Measurements from ENCODE around the gene MICU1. TPM values are rescaled to one million over a fixed set of nuclear protein-coding genes. Genes with fewer than 3 reads are reported as not detected.
"Not testable (repeated sequence)": the region's sequence is repeated elsewhere in the genome, so short reads cannot be mapped to it uniquely, and the experiment has no call there.

MICU1 gene
- polyA plus RNA-seq, 1 of the 3 experiments (the other 2 are of a cell fraction), result 24.6 TPM

- TF ChIP-seq USF2 (IDR thresholded peaks at IDR 0.05; ENCODE audit: borderline replicate concordance, low read depth, low read length), result no peak
- TF ChIP-seq CTCF (IDR thresholded peaks at IDR 0.05), result no peak
- no peak for TF ChIP-seq SMC3 (IDR thresholded peaks at IDR 0.05; ENCODE audit: low read depth, low read length)
- no peak for TF ChIP-seq MEF2A (IDR thresholded peaks at IDR 0.05; ENCODE audit: borderline replicate concordance, low read depth)
- no peak for TF ChIP-seq TAF1 (IDR thresholded peaks at IDR 0.05; ENCODE audit: borderline replicate concordance, low read depth, low read length)
- TF ChIP-seq GATA2 (CRISPR knock-in tag; IDR thresholded peaks at IDR 0.05), result no peak
Measured at GRCh38 chr10:72649291-72649690, 23.4 kb upstream of the MICU1 start (continued).

GRCh38 chr10:72648301-72648700 is 22.4 kb upstream of the MICU1 start:
- H3K4me2 ChIP-seq, result no peak overlapping the region
- CTCF ChIA-PET, result no interaction called here
- WGBS (ENCODE audit: low lambda C conversion rate), result 90% methylated on average over 1 of the region's 1 CpG

GRCh38 chr10:72646971-72647370 is 21.1 kb upstream of the MICU1 start:
- CTCF ChIA-PET, result interaction anchor here (0.6 kb wide), 1 partner anchor 255 kb away, joined by 4 read pairs; no protein-coding TSS in a partner anchor
- H2AFZ ChIP-seq (ENCODE audit: low read depth); H3K27ac ChIP-seq (ENCODE audit: low read depth in 2 of 2, low read length in 1 of 2); DNase-seq; POLR2A ChIA-PET; H3K4me3 ChIP-seq (ENCODE audit: low read depth in 2 of 2, low read length in 1 of 2); H3K27me3 ChIP-seq (ENCODE audit: insufficient read depth); H3K9ac ChIP-seq; H3K4me1 ChIP-seq (ENCODE audit: control insufficient read depth in 1 of 2, insufficient read depth in 2 of 2, low read depth in 1 of 2, low read length in 1 of 2); H3K9me2 ChIP-seq; H3K79me2 ChIP-seq (ENCODE audit: insufficient read depth); H3K9me3 ChIP-seq; H3K36me3 ChIP-seq (replicated peaks in 1 of 2; ENCODE audit: control insufficient read depth in 1 of 2, insufficient read depth in 2 of 2, low read length in 1 of 2); H4K20me1 ChIP-seq (ENCODE audit: insufficient read depth); H3K4me2 ChIP-seq; H3F3A ChIP-seq (replicated peaks; ENCODE audit: insufficient read depth): not testable (repeated sequence)
- WGBS (ENCODE audit: low lambda C conversion rate), result 84% methylated on average over 3 of the region's 3 CpGs

More at GRCh38 chr10:72648301-72648700, 22.4 kb upstream of the MICU1 start:
- H4K20me1 ChIP-seq (ENCODE audit: insufficient read depth), result no peaks in the 10 kb centered on the region
- H3K9me3 ChIP-seq, result no peaks in the 10 kb centered on the region
- H3K27me3 ChIP-seq (ENCODE audit: insufficient read depth), result no peaks in the 10 kb centered on the region
- H3F3A ChIP-seq (replicated peaks; ENCODE audit: insufficient read depth), result no peaks in the 10 kb centered on the region
- POLR2A ChIA-PET, result no interaction called here
- no peak overlapping the region for H3K4me3 ChIP-seq (ENCODE audit: low read depth in 2 of 2, low read length in 1 of 2)
- no peaks in the 10 kb centered on the region for H3K79me2 ChIP-seq (ENCODE audit: insufficient read depth)
- H2AFZ ChIP-seq (ENCODE audit: low read depth), result no peak overlapping the region
- no peaks in the 10 kb centered on the region for H3K9me2 ChIP-seq
- no peak overlapping the region for H3K9ac ChIP-seq
- DNase-seq, result no peak
- no peaks in the 10 kb centered on the region for H3K36me3 ChIP-seq (replicated peaks in 1 of 2; ENCODE audit: control insufficient read depth in 1 of 2, insufficient read depth in 2 of 2, low read length in 1 of 2)
- TF ChIP-seq RCOR1 (IDR thresholded peaks at IDR 0.05; ENCODE audit: low read length) (no peak), MEF2A (IDR thresholded peaks at IDR 0.05; ENCODE audit: borderline replicate concordance, low read depth) (no peak), USF2 (IDR thresholded peaks at IDR 0.05; ENCODE audit: borderline replicate concordance, low read depth, low read length) (no peak)
- no peaks in the 10 kb centered on the region for H3K4me1 ChIP-seq (ENCODE audit: control insufficient read depth in 1 of 2, insufficient read depth in 2 of 2, low read depth in 1 of 2, low read length in 1 of 2)
- no peak overlapping the region for H3K27ac ChIP-seq (ENCODE audit: low read depth in 2 of 2, low read length in 1 of 2)
